Measurements from ENCODE around the gene C17orf107. TPM values are rescaled to one million over a fixed set of nuclear protein-coding genes. Genes with fewer than 3 reads are reported as not detected.
A peak's percentile ranks its signal among the peaks of the same experiment; 100 is the strongest.

The C17orf107 gene
- total and polyA plus RNA-seq, 9 donors: 1.1 to 11.8 (median 7.4) TPM

- no peak for DNase-seq
- Histone ChIP-seq H3K9me3 (no peaks in the 10 kb centered on the region), H3K4me1 (ENCODE audit: insufficient read depth) (peaks cover 7% of the 10 kb centered on the region), H3K27ac (no peak overlapping the region), H3K36me3 (no peaks in the 10 kb centered on the region), H3K4me3 (no peak overlapping the region), H3K27me3 (no peaks in the 10 kb centered on the region)
- intact Hi-C loops (cut with DNase I): no loop called here
- WGBS, 3 donors: 86 to 92% (median 88%) methylated on average over 2 of the region's 2 CpGs
- no peak for TF ChIP-seq POLR2A (IDR thresholded peaks at IDR 0.05)
- TF ChIP-seq, protein P1, sequence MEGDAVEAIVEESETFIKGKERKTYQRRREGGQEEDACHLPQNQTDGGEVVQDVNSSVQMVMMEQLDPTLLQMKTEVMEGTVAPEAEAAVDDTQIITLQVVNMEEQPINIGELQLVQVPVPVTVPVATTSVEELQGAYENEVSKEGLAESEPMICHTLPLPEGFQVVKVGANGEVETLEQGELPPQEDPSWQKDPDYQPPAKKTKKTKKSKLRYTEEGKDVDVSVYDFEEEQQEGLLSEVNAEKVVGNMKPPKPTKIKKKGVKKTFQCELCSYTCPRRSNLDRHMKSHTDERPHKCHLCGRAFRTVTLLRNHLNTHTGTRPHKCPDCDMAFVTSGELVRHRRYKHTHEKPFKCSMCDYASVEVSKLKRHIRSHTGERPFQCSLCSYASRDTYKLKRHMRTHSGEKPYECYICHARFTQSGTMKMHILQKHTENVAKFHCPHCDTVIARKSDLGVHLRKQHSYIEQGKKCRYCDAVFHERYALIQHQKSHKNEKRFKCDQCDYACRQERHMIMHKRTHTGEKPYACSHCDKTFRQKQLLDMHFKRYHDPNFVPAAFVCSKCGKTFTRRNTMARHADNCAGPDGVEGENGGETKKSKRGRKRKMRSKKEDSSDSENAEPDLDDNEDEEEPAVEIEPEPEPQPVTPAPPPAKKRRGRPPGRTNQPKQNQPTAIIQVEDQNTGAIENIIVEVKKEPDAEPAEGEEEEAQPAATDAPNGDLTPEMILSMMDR (IDR thresholded peaks at IDR 0.05): no peak
These were observed 28.5 kb upstream of the C17orf107 start for GRCh38 chr17:4870855-4871254.

DNA sequence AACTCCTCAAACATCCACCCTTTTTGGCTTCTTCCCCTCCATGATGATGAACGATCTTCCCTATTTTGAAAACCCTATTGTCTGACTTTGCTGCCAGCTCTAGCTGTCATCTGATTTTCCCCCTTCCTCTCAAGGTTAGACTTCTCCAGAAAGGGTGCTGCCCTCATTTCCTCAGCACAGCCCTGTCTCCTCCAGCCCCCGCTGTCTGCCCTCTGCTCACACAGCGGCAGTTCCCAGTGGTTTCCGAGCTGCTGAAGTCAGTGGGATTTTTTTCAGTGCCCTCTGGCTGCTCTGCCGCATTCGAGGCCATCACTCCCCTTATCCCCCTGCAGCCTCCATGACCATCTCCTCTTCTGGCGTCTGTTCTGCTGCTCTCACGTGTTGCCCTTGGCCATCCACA, 26.6 kb upstream of the C17orf107 start:
- no peak for DNase-seq
- H3K36me3 ChIP-seq: no peaks in the 10 kb centered on the region
- H3K27ac ChIP-seq: peak overlapping the region in 1 of 2 donors; percentile 16
- WGBS, 3 donors: 15 to 29% (median 16%) methylated on average over 8 of the region's 8 CpGs
- intact Hi-C loops (cut with DNase I): no loop called here
- H3K27me3 ChIP-seq: no peaks in the 10 kb centered on the region
- no peaks in the 10 kb centered on the region for H3K9me3 ChIP-seq
- TF ChIP-seq, protein P1 (IDR thresholded peaks at IDR 0.05): no peak
- TF ChIP-seq EP300 (IDR thresholded peaks at IDR 0.05) (no peak), POLR2A (IDR thresholded peaks at IDR 0.05) (no peak)
- H3K4me3 ChIP-seq: no peak overlapping the region
- H3K4me1 ChIP-seq (ENCODE audit: insufficient read depth): peaks cover 6% of the 10 kb centered on the region

GRCh38 chr17:4877089-4877488, 22.2 kb upstream of the C17orf107 start:
- WGBS, 3 donors: 35 to 51% (median 47%) methylated on average over 5 of the region's 5 CpGs
- TF ChIP-seq POLR2A (IDR thresholded peaks at IDR 0.05) (no peak), EP300 (IDR thresholded peaks at IDR 0.05) (no peak)
- TF ChIP-seq, protein P1 (IDR thresholded peaks at IDR 0.05): no peak
- no peaks in the 10 kb centered on the region for H3K27me3 ChIP-seq
- H3K9me3 ChIP-seq: no peaks in the 10 kb centered on the region
- no peak for DNase-seq
- H3K4me1 ChIP-seq (ENCODE audit: insufficient read depth): peaks cover 9% of the 10 kb centered on the region
- H3K4me3 ChIP-seq: no peak overlapping the region
- no peaks in the 10 kb centered on the region for H3K36me3 ChIP-seq
- intact Hi-C loops (cut with DNase I): no loop called here
- H3K27ac ChIP-seq: no peak overlapping the region

GRCh38 chr17:4879601-4880000, 19.7 kb upstream of the C17orf107 start:
- intact Hi-C loops (cut with DNase I): no loop called here
- WGBS, 3 donors: 59 to 93% (median 82%) methylated on average over 4 of the region's 4 CpGs
- no peak for DNase-seq
- Histone ChIP-seq H3K4me3 (no peak overlapping the region), H3K9me3 (no peaks in the 10 kb centered on the region), H3K27ac (no peak overlapping the region), H3K27me3 (no peaks in the 10 kb centered on the region), H3K36me3 (no peaks in the 10 kb centered on the region), H3K4me1 (ENCODE audit: insufficient read depth) (peaks cover 3% of the 10 kb centered on the region)
- TF ChIP-seq, protein P1 (IDR thresholded peaks at IDR 0.05): no peak
- TF ChIP-seq EP300 (IDR thresholded peaks at IDR 0.05): no peak
- no peak for TF ChIP-seq POLR2A (IDR thresholded peaks at IDR 0.05)
